GM18909 (cell line): Measurements from ENCODE around the gene NRXN2.
"Not testable (repeated sequence)": the region's sequence is repeated elsewhere in the genome, so short reads cannot be mapped to it uniquely, and the experiment has no call there.

Experiments
- ATAC-seq: cut with Tn5 transposase; IDR thresholded peaks from one replicate; pipeline ENCODE4 v1.9.1; 2021; ENCODE audit warnings: mild to moderate bottlenecking; ENCODE audit not compliant: unreplicated experiment, poor library complexity

Gene NRXN2

GRCh38 chr11:64562723-64563351, 160.2 kb downstream of the NRXN2 start:
- no peak for ATAC-seq

GRCh38 chr11:64561984-64562722, 160.8 kb downstream of the NRXN2 start:
- ATAC-seq: no peak

GRCh38 chr11:64561429-64561828, 161.6 kb downstream of the NRXN2 start:
- ATAC-seq: not testable (repeated sequence)

- ATAC-seq: no peak
Measured at GRCh38 chr11:64560941-64561340, 162.1 kb downstream of the NRXN2 start.

GRCh38 chr11:64560139-64560771, 162.7 kb downstream of the NRXN2 start:
- ATAC-seq: no peak

- no peak for ATAC-seq
Measured at GRCh38 chr11:64559351-64560138, 163.5 kb downstream of the NRXN2 start.

GRCh38 chr11:64558869-64559268, 164.1 kb downstream of the NRXN2 start:
- ATAC-seq: no peak

GRCh38 chr11:64558065-64558745, 164.8 kb downstream of the NRXN2 start:
- ATAC-seq: no peak

GRCh38 chr11:64556721-64557250, 166.2 kb downstream of the NRXN2 start:
- ATAC-seq: no peak
